Fibroblast of gingiva (primary cell): ENCODE measurements around the gene CLN6.
"Not testable (repeated sequence)": the region's sequence is repeated elsewhere in the genome, so short reads cannot be mapped to it uniquely, and the experiment has no call there.

Experiments
- DNase-seq: peaks from one replicate; pipeline ENCODE4 v3.0.0-alpha.2; 2011; ENCODE audit warnings: low read depth

The CLN6 gene

GRCh38 chr15:68223171-68223570 is 6.4 kb downstream of the CLN6 start:
- no peak for DNase-seq

- DNase-seq: not testable (repeated sequence)
Observed at GRCh38 chr15:68222432-68222743, 7.1 kb downstream of the CLN6 start.

- DNase-seq: not testable (repeated sequence)
Observed at GRCh38 chr15:68221530-68222431, 7.7 kb downstream of the CLN6 start.

- no peak for DNase-seq
Observed at GRCh38 chr15:68220967-68221366, 8.6 kb downstream of the CLN6 start.

GRCh38 chr15:68220489-68220888 is 9.0 kb downstream of the CLN6 start:
- no peak for DNase-seq

- no peak for DNase-seq
Observed at GRCh38 chr15:68218847-68219798, 10.4 kb downstream of the CLN6 start.

GRCh38 chr15:68218331-68218730 is 11.2 kb downstream of the CLN6 start:
- no peak for DNase-seq

GRCh38 chr15:68217341-68217740 is 12.2 kb downstream of the CLN6 start:
- DNase-seq: no peak

- DNase-seq: no peak
Observed at GRCh38 chr15:68214838-68215254, 14.7 kb downstream of the CLN6 start.

- no peak for DNase-seq
Observed at GRCh38 chr15:68213991-68214837, 15.3 kb downstream of the CLN6 start.

GRCh38 chr15:68213491-68213845 is 16.1 kb downstream of the CLN6 start:
- DNase-seq: not testable (repeated sequence)

GRCh38 chr15:68211656-68212320 is 17.7 kb downstream of the CLN6 start:
- DNase-seq: no peak

- DNase-seq: peak; percentile 37
Observed at GRCh38 chr15:68210821-68211655, 18.5 kb downstream of the CLN6 start.

- DNase-seq: no peak
Observed at GRCh38 chr15:68210409-68210756, 19.1 kb downstream of the CLN6 start.

GRCh38 chr15:68209735-68210408 is 19.7 kb downstream of the CLN6 start:
- no peak for DNase-seq

GRCh38 chr15:68209272-68209671 is 20.3 kb downstream of the CLN6 start:
- DNase-seq: no peak

- DNase-seq: no peak
Observed at GRCh38 chr15:68208636-68209240, 20.8 kb downstream of the CLN6 start.

GRCh38 chr15:68208136-68208535 is 21.4 kb downstream of the CLN6 start:
- DNase-seq: no peak

- no peak for DNase-seq
Observed at GRCh38 chr15:68207176-68207935, 22.2 kb downstream of the CLN6 start.
